BJ (cell line): ENCODE measurements around the gene C18orf32. TPM values are rescaled to one million over a fixed set of nuclear protein-coding genes. Genes with fewer than 3 reads are reported as not detected.

ENCODE experiments used
- CTCF ChIA-PET: fragments of 350-600 bp; formaldehyde crosslinking; extraction: SDS; loops from one replicate; lab custom pipeline; 2021; ENCODE audit warnings: antibody characterized with exemption, inconsistent platforms; lab: Yijun Ruan, JAX
- POLR2A ChIA-PET: fragments of 300-600 bp; sonication (Branson Sonifier 250); formaldehyde crosslinking; extraction: SDS; loops from one replicate; lab custom pipeline; 2021; ENCODE audit warnings: antibody characterized with exemption; lab: Charles Lee
- DNase-seq: peaks from one replicate; pipeline ENCODE4 v3.0.0-alpha.2; 2011; ENCODE audit warnings: low read depth
- H3K27me3 ChIP-seq: 2 replicates; pipeline ENCODE4 v1.6.0; 2011; ENCODE audit warnings: low read length; ENCODE audit not compliant: control insufficient read depth, insufficient read depth
- H3K36me3 ChIP-seq: 2 replicates; pipeline ENCODE4 v1.5.1; 2011; ENCODE audit warnings: low read length; ENCODE audit not compliant: control insufficient read depth, insufficient read depth
- H3K4me3 ChIP-seq: 2 replicates; pipeline ENCODE4 v1.5.1; 2011; ENCODE audit warnings: low read depth, mild to moderate bottlenecking, control low read depth, low read length
- CTCF ChIP-seq: IDR thresholded peaks from 2 replicates; pipeline ENCODE4 v1.5.1; 2011; ENCODE audit warnings: low read depth, mild to moderate bottlenecking, control low read depth, inconsistent platforms, low read length, moderate library complexity; ENCODE audit not compliant: insufficient read depth
- polyA minus RNA-seq: library from RNA; depleted of rRNA, polyadenylated mRNA; stranded (reverse); fragments of >200 nt; gene quantifications from 2 replicates; pipeline ENCODE4 v1.2.3, GENCODE V29; 2011; rRNA and poly(A)+ RNA removed
- polyA plus RNA-seq: library from polyadenylated mRNA; depleted of rRNA; stranded (reverse); fragments of >200 nt; gene quantifications from 2 replicates; pipeline ENCODE4 v1.2.3, GENCODE V29; 2011; rRNA removed

C18orf32 gene
- polyA plus RNA-seq (9.4 and 20.7 TPM in 2 replicates), polyA minus RNA-seq (1.8 TPM in 2 replicates)

- DNase-seq: peak; percentile 57
- H3K27me3 ChIP-seq: no peaks in the 10 kb centered on the region
- ChIA-PET POLR2A (interaction anchor here (0.5 kb wide), 2 partner anchors 496 to 541 kb away, joined by 4 read pairs; no protein-coding TSS in a partner anchor), CTCF (no interaction called here)
- peaks cover 10% of the 10 kb centered on the region for H3K36me3 ChIP-seq
- no peak for TF ChIP-seq CTCF
- peak within 1 kb of the TSS; percentile 85 for H3K4me3 ChIP-seq
Observed at GRCh38 chr18:49486953-49487710, at the start of gene C18orf32. C18orf32 (minus strand) TSS chr18:49487234; CDS start chr18:49483748, 3,486 bp downstream.

- Histone ChIP-seq H3K27me3 (no peaks in the 10 kb centered on the region; the same call in 1 of the 2 replicates), H3K4me3 (no peak overlapping the region), H3K36me3 (no peaks in the 10 kb centered on the region)
- no peak for DNase-seq
- CTCF ChIA-PET: interaction anchor here (1.7 kb wide), 1 partner anchor 25 kb away, joined by 3 read pairs; no protein-coding TSS in a partner anchor
- POLR2A ChIA-PET: no interaction called here
- no peak for TF ChIP-seq CTCF
Observed at GRCh38 chr18:49534846-49535601, 48.0 kb upstream of the C18orf32 start.

GRCh38 chr18:49531678-49532153 is 44.7 kb upstream of the C18orf32 start:
- POLR2A ChIA-PET: no interaction called here
- Histone ChIP-seq H3K4me3 (no peak overlapping the region), H3K27me3 (peaks cover 1% of the 10 kb centered on the region; the same call in 1 of the 2 replicates), H3K36me3 (no peaks in the 10 kb centered on the region)
- no peak for TF ChIP-seq CTCF
- CTCF ChIA-PET: interaction anchor here (0.7 to 1.3 kb wide), 3 partner anchors 12 to 17 kb away, joined by 3 read pairs; no protein-coding TSS in a partner anchor
- no peak for DNase-seq

DNA sequence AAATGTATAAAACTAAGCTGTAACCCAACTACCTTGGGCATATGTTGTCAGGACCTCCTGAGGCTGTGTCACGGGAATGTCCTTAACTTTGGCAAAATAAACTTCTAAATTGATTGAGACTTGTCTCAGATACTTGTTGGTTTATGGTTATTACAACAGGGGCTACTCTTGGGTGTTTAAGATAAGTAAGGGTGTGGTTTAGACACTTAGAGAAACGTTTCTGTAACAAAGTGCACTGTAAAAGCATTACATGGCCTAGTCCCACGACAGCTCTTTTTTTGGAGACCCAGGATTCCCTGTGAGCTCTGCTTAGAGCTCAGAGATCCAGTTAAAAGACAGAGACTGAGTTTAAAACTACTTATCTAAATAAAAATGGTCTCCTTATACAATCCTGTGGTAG is 42.6 kb upstream of the C18orf32 start:
- ChIA-PET POLR2A (no interaction called here), CTCF (interaction anchor here (1.1 to 1.3 kb wide), 2 partner anchors 15 to 828 kb away, joined by 3 read pairs; no protein-coding TSS in a partner anchor)
- DNase-seq: no peak
- TF ChIP-seq CTCF: no peak
- H3K36me3 ChIP-seq: no peaks in the 10 kb centered on the region
- H3K27me3 ChIP-seq: peaks cover 1% of the 10 kb centered on the region; the same call in 1 of the 2 replicates
- H3K4me3 ChIP-seq: no peak overlapping the region
